Adrenal gland (tissue), 5 donors: Measurements from ENCODE around the gene CEP112.

ENCODE experiments used
- CTCF ChIP-seq, 6 experiments: fragments of 450-650 bp in 4 of 6; fragments of 200-600 bp in 2 of 6; sonication (generic) in 1 of 6; IDR thresholded peaks; 1 replicate in 5 of 6; 2 replicates in 1 of 6; pipeline versions ENCODE4 v1.5.1 to v1.8.0; 2016 to 2021; ENCODE audit warnings: antibody characterized with exemption in 6 of 6, mild to moderate bottlenecking in 2 of 6, moderate library complexity in 1 of 6
- POLR2A ChIP-seq, 2 donors: fragments of 450-650 bp; IDR thresholded peaks; one replicate each; pipeline ENCODE4 v1.6.1; 2017; ENCODE audit warnings: antibody characterized with exemption in 2 of 2, mild to moderate bottlenecking in 2 of 2, moderate library complexity in 1 of 2
- donor health status: DM: no; HTN: no; CAD: no.

GRCh38 chr17:66025551-66025950 lies 166.4 kb downstream of the CEP112 start:
- TF ChIP-seq CTCF (IDR thresholded peaks at IDR 0.05) (no peak), POLR2A (IDR thresholded peaks at IDR 0.05) (no peak)
